ENCODE data around the gene LOXL3.

The LOXL3 gene

DNA sequence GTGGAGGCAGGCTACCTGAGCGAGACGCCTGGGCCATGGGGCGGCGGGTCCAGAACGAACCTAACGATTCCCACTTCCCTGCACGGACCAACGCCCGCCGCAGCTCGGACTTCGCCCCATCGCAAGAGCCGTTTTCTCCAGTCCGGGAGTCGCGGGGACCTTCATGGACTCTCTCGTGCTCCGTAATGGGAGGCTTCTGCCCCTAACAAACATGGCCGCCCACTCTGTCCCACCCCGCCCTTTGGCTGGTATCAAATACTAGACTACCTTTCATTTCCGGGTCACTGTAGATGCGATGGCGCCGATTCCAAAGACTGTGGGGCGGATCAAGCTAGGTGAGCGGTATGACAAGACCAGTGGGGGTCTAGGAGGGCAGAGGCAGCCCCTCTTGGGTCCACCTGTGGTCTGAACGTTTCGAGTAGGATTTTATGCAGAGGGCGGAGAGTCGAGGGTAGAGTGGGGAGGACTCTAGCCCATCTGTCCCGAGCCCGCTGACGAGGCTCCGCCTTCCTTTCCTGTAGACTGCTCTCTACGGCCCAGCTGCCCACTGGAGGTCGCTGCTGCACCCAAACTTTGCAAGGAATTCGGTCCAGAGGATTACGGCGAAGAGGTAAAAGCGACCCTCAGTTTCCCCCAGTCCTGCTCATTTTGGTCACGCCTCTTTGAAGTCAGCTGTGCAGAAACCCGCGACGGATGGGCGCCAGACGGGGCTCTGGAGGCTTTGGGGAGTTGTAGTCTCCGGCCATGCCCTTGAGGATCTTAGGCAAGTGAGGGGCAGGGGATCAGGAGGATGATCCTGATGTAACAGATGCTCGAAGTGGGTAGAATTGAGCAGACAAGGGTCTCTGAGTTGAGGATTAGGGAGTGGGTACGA, 70.7 kb downstream of the LOXL3 start, which contains the start of the genes CCDC142 and TTC31:
Gene CCDC142 (minus strand): TSS at position 198 of the 874 bp plus-strand sequence. CDS start 161 bp downstream, at position 37.
Gene TTC31 (plus strand): TSS at position 281 of the 874 bp plus-strand sequence. CDS start 15 bp downstream, at position 296.
- peak within 1 kb of the TSS; percentile 90 for H2AFZ ChIP-seq (ENCODE audit: low read length, unreplicated experiment)
- peak within 1 kb of the TSS; percentile 75 for H3K27ac ChIP-seq (ENCODE audit: low read depth, low read length)

More for the DNA sequence above, 70.7 kb downstream of the LOXL3 start, which contains the start of the genes CCDC142 and TTC31:
- Histone ChIP-seq H3K4me1 (ENCODE audit: control insufficient read depth, insufficient read depth, low read length, unreplicated experiment) (peaks cover 13% of the 10 kb centered on the region), H3K36me3 (ENCODE audit: insufficient read depth, low read length) (0 out of 2 replicates have a peak, but pooled peaks cover 8% of the 10 kb centered on the region), H3K79me2 (ENCODE audit: control insufficient read depth, insufficient read depth, low read length, unreplicated experiment) (peaks cover 34% of the 10 kb centered on the region), H3K4me3 (ENCODE audit: low read depth, low read length) (peak within 1 kb of the TSS; percentile 94), H3K27me3 (ENCODE audit: insufficient read depth, low read length) (no peaks in the 10 kb centered on the region)

Measured in ACC112 (cell line).